Neuronal stem cell (in vitro differentiated cells): Measurements from ENCODE around the gene PER2.

Experiments
- DNase-seq: peaks from one replicate; pipeline ENCODE4 v3.0.0-alpha.2; 2013; ENCODE audit warnings: low spot score
- H2AFZ ChIP-seq: one replicate; pipeline ENCODE4 v1.6.1; 2013; ENCODE audit warnings: mild to moderate bottlenecking, low read length, inconsistent platforms
- H2AK5ac ChIP-seq: 2 replicates; pipeline ENCODE4 v1.6.1; 2013; ENCODE audit warnings: low read depth, mild to moderate bottlenecking, inconsistent platforms, low read length, moderate library complexity, mixed read lengths
- H2BK120ac ChIP-seq: 2 replicates; pipeline ENCODE4 v1.6.1; 2013; ENCODE audit warnings: low read depth, mild to moderate bottlenecking, inconsistent platforms, low read length, moderate library complexity, mixed read lengths
- H2BK12ac ChIP-seq: one replicate; pipeline ENCODE4 v1.6.1; 2013; ENCODE audit warnings: low read length, inconsistent platforms
- H2BK15ac ChIP-seq: 2 replicates; pipeline ENCODE4 v1.6.1; 2013; ENCODE audit warnings: mild to moderate bottlenecking, low read length, inconsistent platforms, mixed read lengths
- H2BK5ac ChIP-seq: one replicate; pipeline ENCODE4 v1.6.1; 2013; ENCODE audit warnings: inconsistent platforms, mild to moderate bottlenecking, low read length, moderate library complexity
- H3K14ac ChIP-seq: one replicate; pipeline ENCODE4 v1.6.1; 2013; ENCODE audit warnings: low read length, inconsistent platforms
- H3K18ac ChIP-seq: 2 replicates; pipeline ENCODE4 v1.6.1; 2013; ENCODE audit warnings: low read length, inconsistent platforms
- H3K23ac ChIP-seq: 2 replicates; pipeline ENCODE4 v1.6.1; 2013; ENCODE audit warnings: low read depth, mild to moderate bottlenecking, mixed read lengths, low read length, inconsistent platforms; ENCODE audit not compliant: poor library complexity
- H3K27ac ChIP-seq: replicated peaks from 3 replicates; pipeline ENCODE4 v1.5.1; 2013; ENCODE audit warnings: low read length, inconsistent platforms
- H3K27me3 ChIP-seq, 3 experiments: 2 replicates each; pipeline ENCODE4 v1.6.1; 2013; ENCODE audit warnings: low read length in 3 of 3, mild to moderate bottlenecking in 2 of 3, inconsistent platforms in 1 of 3, low read depth in 1 of 3, mixed read lengths in 1 of 3, moderate library complexity in 1 of 3; ENCODE audit not compliant: control insufficient read depth in 3 of 3, insufficient read depth in 3 of 3
- H3K36me3 ChIP-seq, 2 donors: replicated peaks in 1 of 2; 2 replicates each; pipeline ENCODE4 v1.6.1; 2013; ENCODE audit warnings: low read length in 2 of 2; ENCODE audit not compliant: control insufficient read depth in 2 of 2, insufficient read depth in 2 of 2
- H3K4ac ChIP-seq: 2 replicates; pipeline ENCODE4 v1.6.1; 2013; ENCODE audit warnings: inconsistent platforms, mild to moderate bottlenecking, low read length, moderate library complexity
- H3K4me1 ChIP-seq, 2 donors: 1 replicate in 1 of 2; 2 replicates in 1 of 2; pipeline ENCODE4 v1.6.1; 2013; ENCODE audit warnings: low read length in 2 of 2, low read depth in 1 of 2; ENCODE audit not compliant: control insufficient read depth in 2 of 2, insufficient read depth in 1 of 2
- H3K4me2 ChIP-seq: one replicate; pipeline ENCODE4 v1.6.1; 2013; ENCODE audit warnings: mild to moderate bottlenecking, low read length, inconsistent platforms; ENCODE audit not compliant: insufficient read depth, poor library complexity, severe bottlenecking
- H3K4me3 ChIP-seq, 2 donors: 2 replicates each; pipeline ENCODE4 v1.5.1; 2013; ENCODE audit warnings: low read length in 2 of 2, mild to moderate bottlenecking in 2 of 2, inconsistent platforms in 1 of 2, moderate library complexity in 1 of 2
- H3K79me1 ChIP-seq: one replicate; pipeline ENCODE4 v1.6.1; 2013; ENCODE audit warnings: low read depth, mild to moderate bottlenecking, inconsistent platforms, low read length, moderate library complexity
- H3K9ac ChIP-seq: one replicate; pipeline ENCODE4 v1.6.1; 2013; ENCODE audit warnings: mild to moderate bottlenecking, low read depth, low read length, inconsistent platforms; ENCODE audit not compliant: poor library complexity
- H3K9me3 ChIP-seq, 2 donors: replicated peaks in 1 of 2; 2 replicates each; pipeline versions ENCODE3 to v1.6.1; 2013; ENCODE audit warnings: low read length in 2 of 2, mild to moderate bottlenecking in 2 of 2, inconsistent platforms in 1 of 2, low read depth in 1 of 2, mixed read lengths in 1 of 2, moderate library complexity in 1 of 2; ENCODE audit not compliant: control insufficient read depth in 2 of 2, insufficient read depth in 1 of 2
- H4K8ac ChIP-seq: one replicate; pipeline ENCODE4 v1.6.1; 2013; ENCODE audit warnings: low read depth, mild to moderate bottlenecking, inconsistent platforms, low read length, moderate library complexity
- H4K91ac ChIP-seq: one replicate; pipeline ENCODE4 v1.6.1; 2013; ENCODE audit warnings: low read length, low read depth, mild to moderate bottlenecking, inconsistent platforms; ENCODE audit not compliant: poor library complexity
- WGBS, 2 donors: extraction: QIAGEN DNeasy Blood & Tissue Kit; methylation state at CpG; one replicate each; pipeline ENCODE4 v1.1.7; 2013; ENCODE audit warnings: missing lambda C conversion rate in 2 of 2, mixed read lengths in 1 of 2; ENCODE audit not compliant: insufficient read length in 2 of 2, insufficient replicate concordance in 1 of 2; ENCODE audit errors: extremely low coverage in 2 of 2; 5-methylcytosine and 5-hydroxymethylcytosine counted together

Gene PER2

DNA sequence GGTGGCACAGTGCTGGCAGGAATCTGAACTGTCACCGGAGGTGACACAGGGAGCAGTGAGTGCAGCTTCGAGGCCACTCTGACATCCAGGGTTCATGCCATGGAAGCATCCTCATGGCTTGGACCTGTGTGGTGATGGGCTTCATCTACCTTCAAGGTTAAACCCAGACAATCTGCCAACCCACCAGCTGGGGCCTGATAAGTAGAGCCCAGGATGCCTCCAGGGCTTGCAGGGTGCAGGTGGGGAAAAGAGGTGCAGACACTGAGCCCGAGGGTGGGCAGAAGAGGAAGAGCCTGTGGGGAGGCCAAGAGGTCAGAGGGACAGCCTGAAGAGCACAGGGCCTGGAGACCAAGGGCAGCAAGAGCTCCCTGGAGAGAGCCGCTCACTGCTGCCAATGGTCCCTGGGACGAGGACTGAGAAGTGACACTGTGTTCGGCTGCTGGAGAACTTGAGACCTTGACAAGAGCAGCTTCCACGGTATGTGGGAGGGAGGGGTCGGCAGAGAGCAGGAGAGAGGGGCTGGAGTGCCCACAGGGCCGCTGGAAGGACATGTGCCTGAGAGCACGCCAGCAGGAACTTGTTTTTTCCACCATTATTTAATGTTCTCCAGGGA is 40.5 kb downstream of the PER2 start:
- no peak overlapping the region for H4K91ac ChIP-seq
- H2BK15ac ChIP-seq = no peak overlapping the region
- no peak overlapping the region for H3K23ac ChIP-seq
- no peak overlapping the region for H2BK5ac ChIP-seq
- WGBS, 2 donors = no CpG with 5 or more reads among the region's 10 CpGs
- H3K18ac ChIP-seq = peak overlapping the region; percentile 61
- H3K27ac ChIP-seq = no peak overlapping the region
- no peak overlapping the region for H2BK12ac ChIP-seq
- H2AFZ ChIP-seq = no peak overlapping the region
- no peak overlapping the region for H3K4ac ChIP-seq
- H3K9ac ChIP-seq = no peak overlapping the region
- no peak overlapping the region for H3K4me3 ChIP-seq
- DNase-seq = no peak
- no peak overlapping the region for H3K14ac ChIP-seq
- no peaks in the 10 kb centered on the region for H3K27me3 ChIP-seq
- no peak overlapping the region for H2AK5ac ChIP-seq
- H3K79me1 ChIP-seq = no peaks in the 10 kb centered on the region
- no peak overlapping the region for H3K4me2 ChIP-seq
- peaks cover 7 to 61% of the 10 kb centered on the region in 2 donors for H3K36me3 ChIP-seq
- H3K4me1 ChIP-seq = peaks cover 0 to 2% of the 10 kb centered on the region in 2 donors
- no peak overlapping the region for H2BK120ac ChIP-seq
- H4K8ac ChIP-seq = no peak overlapping the region
- no peaks in the 10 kb centered on the region for H3K9me3 ChIP-seq

DNA sequence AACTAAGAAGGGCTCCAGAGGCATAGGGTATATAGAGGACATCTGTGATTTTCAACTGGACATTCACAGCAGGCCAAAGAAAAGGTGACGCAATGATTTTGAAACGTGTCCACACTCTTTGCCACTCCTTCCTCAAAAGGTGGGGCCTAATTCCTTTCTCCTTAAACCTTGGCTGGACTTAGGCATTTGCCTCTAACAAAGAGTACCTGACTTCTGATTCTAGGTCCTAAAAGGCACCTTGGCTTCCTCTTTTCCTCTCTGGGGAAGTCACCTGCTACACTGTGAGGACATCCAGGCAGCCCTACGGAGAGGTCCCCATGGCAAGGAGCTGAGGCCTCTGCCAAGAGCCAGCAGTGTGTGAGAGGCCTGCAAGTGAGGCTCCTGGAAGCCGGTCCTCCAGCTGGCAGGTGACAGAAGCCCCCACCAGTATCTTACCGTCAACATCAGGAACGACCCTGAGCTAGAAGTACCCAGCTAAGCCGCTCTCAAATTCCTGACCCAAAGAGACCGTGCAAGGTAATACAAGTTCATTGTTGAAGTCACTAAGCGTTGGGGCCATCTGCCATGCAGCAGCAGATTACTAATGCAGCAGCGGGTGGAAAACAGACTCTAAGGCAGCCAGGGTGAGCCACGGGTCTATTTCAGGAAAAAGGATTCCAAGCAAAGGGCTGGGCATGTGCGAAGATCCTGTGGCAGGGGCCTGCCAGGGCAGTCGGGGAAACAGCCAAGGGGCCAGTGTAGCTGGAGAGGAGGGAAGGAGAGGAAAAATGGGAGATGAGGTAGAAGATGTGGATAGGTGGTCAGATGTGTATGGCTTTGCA is 41.2 kb downstream of the PER2 start:
- H3K36me3 ChIP-seq = peaks cover 7 to 54% of the 10 kb centered on the region in 2 donors
- no peak overlapping the region for H4K91ac ChIP-seq
- H2BK12ac ChIP-seq = no peak overlapping the region
- peaks cover 0 to 8% of the 10 kb centered on the region in 2 donors for H3K4me1 ChIP-seq
- no peak overlapping the region for H3K23ac ChIP-seq
- H3K4me3 ChIP-seq = no peak overlapping the region
- H3K14ac ChIP-seq = no peak overlapping the region
- H3K4me2 ChIP-seq = no peak overlapping the region
- no peaks in the 10 kb centered on the region for H3K79me1 ChIP-seq
- WGBS, 2 donors = no CpG with 5 or more reads among the region's 13 CpGs
- no peak overlapping the region for H2AFZ ChIP-seq
- no peak overlapping the region for H4K8ac ChIP-seq
- no peak overlapping the region for H2BK15ac ChIP-seq
- H3K18ac ChIP-seq = no peak overlapping the region
- no peak for DNase-seq
- no peak overlapping the region for H3K4ac ChIP-seq
- no peak overlapping the region for H3K9ac ChIP-seq
- no peak overlapping the region for H3K27ac ChIP-seq
- no peaks in the 10 kb centered on the region for H3K9me3 ChIP-seq
- no peak overlapping the region for H2BK5ac ChIP-seq
- H2BK120ac ChIP-seq = no peak overlapping the region
- H3K27me3 ChIP-seq = peaks cover 0 to 1% (median 0%) of the 10 kb centered on the region in 3 experiments
- H2AK5ac ChIP-seq = no peak overlapping the region

DNA sequence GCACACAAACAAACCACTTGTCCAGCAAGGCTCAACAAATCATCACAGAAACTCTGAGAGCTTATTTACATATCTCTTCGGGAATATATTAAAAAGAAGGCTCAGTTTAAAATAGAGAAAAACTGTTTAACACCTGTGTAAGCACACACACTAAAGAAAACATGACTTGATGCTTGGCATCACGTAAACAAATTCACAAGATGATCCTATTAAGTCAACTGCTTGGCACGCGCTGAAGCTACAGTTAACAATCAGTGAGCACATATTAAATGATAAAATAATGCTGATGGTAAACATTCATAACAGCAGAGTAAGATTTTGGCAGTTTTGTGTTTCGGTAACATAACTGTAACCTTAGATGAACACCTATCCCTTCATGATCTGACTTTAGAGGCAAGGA is 44.3 kb downstream of the PER2 start:
- no peak overlapping the region for H3K18ac ChIP-seq
- H3K36me3 ChIP-seq = peaks cover 4 to 32% of the 10 kb centered on the region in 2 donors
- no peak overlapping the region for H2BK12ac ChIP-seq
- no peak overlapping the region for H2BK120ac ChIP-seq
- H2BK5ac ChIP-seq = no peak overlapping the region
- no peak overlapping the region for H3K27ac ChIP-seq
- H3K4me1 ChIP-seq = peaks cover 4 to 12% of the 10 kb centered on the region in 2 donors
- no peak overlapping the region for H2AK5ac ChIP-seq
- H2AFZ ChIP-seq = no peak overlapping the region
- H3K79me1 ChIP-seq = no peaks in the 10 kb centered on the region
- H3K4ac ChIP-seq = no peak overlapping the region
- H4K8ac ChIP-seq = no peak overlapping the region
- WGBS, 2 donors = no CpG with 5 or more reads among the region's 5 CpGs
- H4K91ac ChIP-seq = no peak overlapping the region
- no peak overlapping the region for H3K14ac ChIP-seq
- H3K27me3 ChIP-seq = peaks cover 0 to 13% (median 0%) of the 10 kb centered on the region in 3 experiments
- no peak for DNase-seq
- H2BK15ac ChIP-seq = no peak overlapping the region
- no peak overlapping the region for H3K23ac ChIP-seq
- no peaks in the 10 kb centered on the region for H3K9me3 ChIP-seq
- H3K9ac ChIP-seq = no peak overlapping the region
- H3K4me2 ChIP-seq = no peak overlapping the region
- H3K4me3 ChIP-seq = no peak overlapping the region

DNA sequence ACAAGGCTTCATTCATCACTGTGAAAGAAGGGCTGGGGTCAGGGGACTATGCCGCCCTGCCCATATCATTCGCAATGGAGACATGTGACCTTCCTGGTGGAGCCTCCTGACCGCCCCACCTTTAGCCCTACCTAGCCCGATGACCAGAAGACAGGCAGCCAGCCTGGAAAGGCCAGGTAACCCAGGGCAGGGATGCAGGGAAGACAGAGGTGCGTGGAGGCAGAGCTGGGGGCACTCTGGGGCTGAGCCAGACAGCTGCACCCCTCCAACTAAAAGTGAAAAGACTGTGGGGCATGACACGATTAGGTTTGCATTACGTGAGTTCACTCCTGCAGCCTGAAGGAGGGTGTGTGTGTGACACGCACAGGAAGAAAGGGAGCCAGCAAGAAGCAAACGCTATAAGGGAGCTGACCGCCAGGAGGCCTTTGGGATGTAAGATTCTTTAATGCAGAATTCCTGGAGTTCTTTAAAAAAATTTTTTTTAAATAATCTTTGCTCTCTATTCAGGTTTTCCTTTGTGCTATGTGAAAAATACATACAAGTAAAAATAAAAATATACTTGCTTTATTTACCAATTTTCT is 44.8 kb downstream of the PER2 start:
- peaks cover 3% of the 10 kb centered on the region in 2 donors for H3K9me3 ChIP-seq
- H3K79me1 ChIP-seq = peaks cover 4% of the 10 kb centered on the region
- peaks cover 5 to 13% of the 10 kb centered on the region in 2 donors for H3K4me1 ChIP-seq
- H2BK15ac ChIP-seq = no peak overlapping the region
- H3K9ac ChIP-seq = no peak overlapping the region
- WGBS, 2 donors = no CpG with 5 or more reads among the region's 10 CpGs
- no peak overlapping the region for H3K18ac ChIP-seq
- DNase-seq = no peak
- H3K4me3 ChIP-seq = no peak overlapping the region
- H3K23ac ChIP-seq = no peak overlapping the region
- no peak overlapping the region for H3K4me2 ChIP-seq
- no peak overlapping the region for H2BK12ac ChIP-seq
- no peak overlapping the region for H4K8ac ChIP-seq
- no peak overlapping the region for H2AK5ac ChIP-seq
- peaks cover 4 to 32% of the 10 kb centered on the region in 2 donors for H3K36me3 ChIP-seq
- H4K91ac ChIP-seq = no peak overlapping the region
- H3K14ac ChIP-seq = no peak overlapping the region
- H2AFZ ChIP-seq = no peak overlapping the region
- H3K4ac ChIP-seq = no peak overlapping the region
- H2BK5ac ChIP-seq = no peak overlapping the region
- H3K27ac ChIP-seq = no peak overlapping the region
- H2BK120ac ChIP-seq = no peak overlapping the region
- H3K27me3 ChIP-seq = peaks cover 0 to 18% (median 4%) of the 10 kb centered on the region in 3 experiments
